Measurements from ENCODE around the gene C2orf74.

DNA sequence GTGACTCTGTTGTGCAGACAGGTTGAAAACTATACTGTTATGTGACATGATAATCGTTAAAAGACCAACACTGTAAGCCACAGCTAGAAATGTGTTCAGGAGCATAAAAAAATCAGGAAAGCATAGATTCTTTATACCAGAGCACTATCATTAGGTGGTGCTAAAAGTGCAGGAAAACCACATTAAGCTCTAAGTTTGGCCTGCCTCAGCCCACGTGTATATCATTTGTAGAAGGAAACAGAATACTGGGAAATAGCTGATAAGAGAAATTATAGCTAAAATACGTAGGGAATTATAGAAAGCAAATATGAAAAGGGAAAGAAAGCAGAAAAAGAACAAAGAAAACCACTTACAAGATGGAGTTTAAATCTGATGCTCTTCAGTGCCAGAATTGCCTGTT, 26.5 kb upstream of the C2orf74 start:
- TF ChIP-seq, protein P1, sequence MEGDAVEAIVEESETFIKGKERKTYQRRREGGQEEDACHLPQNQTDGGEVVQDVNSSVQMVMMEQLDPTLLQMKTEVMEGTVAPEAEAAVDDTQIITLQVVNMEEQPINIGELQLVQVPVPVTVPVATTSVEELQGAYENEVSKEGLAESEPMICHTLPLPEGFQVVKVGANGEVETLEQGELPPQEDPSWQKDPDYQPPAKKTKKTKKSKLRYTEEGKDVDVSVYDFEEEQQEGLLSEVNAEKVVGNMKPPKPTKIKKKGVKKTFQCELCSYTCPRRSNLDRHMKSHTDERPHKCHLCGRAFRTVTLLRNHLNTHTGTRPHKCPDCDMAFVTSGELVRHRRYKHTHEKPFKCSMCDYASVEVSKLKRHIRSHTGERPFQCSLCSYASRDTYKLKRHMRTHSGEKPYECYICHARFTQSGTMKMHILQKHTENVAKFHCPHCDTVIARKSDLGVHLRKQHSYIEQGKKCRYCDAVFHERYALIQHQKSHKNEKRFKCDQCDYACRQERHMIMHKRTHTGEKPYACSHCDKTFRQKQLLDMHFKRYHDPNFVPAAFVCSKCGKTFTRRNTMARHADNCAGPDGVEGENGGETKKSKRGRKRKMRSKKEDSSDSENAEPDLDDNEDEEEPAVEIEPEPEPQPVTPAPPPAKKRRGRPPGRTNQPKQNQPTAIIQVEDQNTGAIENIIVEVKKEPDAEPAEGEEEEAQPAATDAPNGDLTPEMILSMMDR (IDR thresholded peaks at IDR 0.05; ENCODE audit: insufficient read depth, low read length, poor library complexity, severe bottlenecking) = peak; percentile 21
- no peak for TF ChIP-seq EZH2phosphoT487 (conservative IDR thresholded peaks at IDR 0.05; ENCODE audit: low read length)

Data from SU-DHL-6 (cell line).